PC-3 (cell line): ENCODE results near the gene GREB1L.

Experiments used
- CTCF ChIP-seq: fragments of 300-600 bp; sonication (generic); conservative IDR thresholded peaks from 2 replicates; pipeline ENCODE4 v1.5.1; 2017; ENCODE audit warnings: antibody characterized with exemption, low read depth, mild to moderate bottlenecking, low read length
- EZH2 ChIP-seq: fragments of 300-600 bp; sonication (generic); IDR thresholded peaks from one replicate; pipeline ENCODE4 v1.6.1; 2017; ENCODE audit warnings: antibody characterized with exemption, mild to moderate bottlenecking, low read length; ENCODE audit not compliant: unreplicated experiment

GRCh38 chr18:21459706-21460286 is 217.8 kb downstream of the GREB1L start:
- TF ChIP-seq CTCF, result no peak
- TF ChIP-seq EZH2, result no peak
